ENCODE data around the gene DGKG.

DGKG gene

DNA sequence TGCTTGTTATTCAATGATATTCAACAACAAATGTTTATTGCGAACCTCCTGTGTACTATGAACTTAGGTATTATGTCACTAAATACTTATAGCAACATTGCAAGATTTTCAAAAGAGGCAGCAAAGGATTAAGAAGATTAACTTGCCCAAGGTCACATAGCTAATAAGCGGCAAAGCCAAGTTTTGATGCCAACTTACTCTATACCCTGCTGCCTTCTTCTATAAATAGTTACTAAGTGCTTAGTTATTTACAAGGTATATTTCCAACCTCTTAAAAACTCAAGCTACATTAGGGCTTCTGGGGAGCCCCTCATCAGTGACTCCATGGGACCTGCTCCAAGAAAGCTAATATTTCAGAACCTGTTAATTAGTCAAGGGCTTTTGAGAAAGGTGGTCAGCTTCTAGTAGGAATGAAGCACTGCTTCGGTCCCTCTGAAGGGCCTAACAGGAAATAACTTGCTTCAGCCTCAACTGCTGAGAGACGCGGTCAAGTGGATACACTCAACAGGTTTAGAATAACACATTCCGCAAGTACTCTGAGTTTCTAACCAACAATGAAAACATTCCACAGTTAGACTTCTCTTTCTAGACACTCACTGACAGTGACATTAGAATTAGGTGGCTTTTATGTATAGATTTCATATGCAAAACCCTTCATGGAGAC, 125.5 kb downstream of the DGKG start:
- DNase-seq, result no peak

DNA sequence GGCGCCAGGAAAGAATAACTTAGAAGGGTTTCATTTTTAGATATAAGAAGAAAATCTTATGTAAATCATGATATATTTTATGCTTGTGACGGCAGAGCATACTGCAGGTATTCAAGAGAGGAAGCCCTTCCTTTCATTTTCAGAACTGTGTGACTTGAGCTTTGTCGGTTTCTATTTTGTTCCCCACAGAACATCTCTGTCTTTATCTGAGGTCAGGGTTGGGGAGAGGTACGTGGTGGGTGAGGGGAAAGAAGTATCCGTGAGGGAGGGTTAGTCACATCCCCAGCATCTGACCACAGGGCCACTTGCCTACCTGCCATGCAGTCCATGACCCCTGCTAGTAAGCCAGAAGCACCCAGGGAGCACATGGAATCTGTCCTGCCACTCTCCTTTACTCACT, 126.5 kb downstream of the DGKG start:
- no peak for DNase-seq

GRCh38 chr3:186234152-186234551, 127.9 kb downstream of the DGKG start:
- DNase-seq, result no peak

- no peak for DNase-seq
These were observed 135.6 kb downstream of the DGKG start for GRCh38 chr3:186226482-186226881.

GRCh38 chr3:186225603-186226002, 136.4 kb downstream of the DGKG start:
- DNase-seq, result no peak

- no peak for DNase-seq
These were observed 137.9 kb downstream of the DGKG start for GRCh38 chr3:186224041-186224610.

GRCh38 chr3:186223476-186223875, 138.6 kb downstream of the DGKG start:
- DNase-seq, result no peak

DNA sequence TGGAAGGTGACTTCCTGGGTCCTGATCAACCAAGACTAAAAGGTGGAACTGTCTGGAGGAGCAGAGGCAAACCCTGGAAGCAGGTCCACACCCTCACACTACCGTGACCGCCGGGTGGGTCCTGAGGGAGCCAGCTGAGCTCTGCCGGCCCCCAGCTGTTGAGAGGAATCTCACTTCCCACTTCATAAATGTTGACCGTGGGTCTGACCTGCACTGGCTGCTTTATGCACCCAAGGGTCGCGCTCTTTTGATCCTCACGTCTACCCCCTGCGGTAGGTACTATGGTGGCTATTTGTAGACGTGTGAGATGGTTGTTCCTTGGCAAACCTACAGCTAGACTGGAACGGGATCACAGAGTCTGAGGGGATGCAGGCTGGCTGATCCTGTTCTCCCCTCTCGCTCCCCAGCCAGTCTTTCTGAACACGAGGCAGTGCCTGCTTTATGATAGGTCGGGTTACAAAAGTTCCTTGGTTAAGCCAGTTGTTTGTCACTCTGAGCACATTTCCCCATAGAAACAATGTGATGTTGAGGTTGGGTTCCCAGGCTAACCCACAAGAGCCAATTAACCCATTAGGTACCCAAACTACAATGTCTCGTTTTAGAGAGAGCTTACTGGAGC, 140.2 kb downstream of the DGKG start:
- no peak for DNase-seq

GRCh38 chr3:186220911-186221645, 141.0 kb downstream of the DGKG start:
- DNase-seq, result no peak

GRCh38 chr3:186220365-186220764, 141.7 kb downstream of the DGKG start:
- DNase-seq, result no peak

- no peak for DNase-seq
These were observed 142.8 kb downstream of the DGKG start for GRCh38 chr3:186219211-186219638.

DNA sequence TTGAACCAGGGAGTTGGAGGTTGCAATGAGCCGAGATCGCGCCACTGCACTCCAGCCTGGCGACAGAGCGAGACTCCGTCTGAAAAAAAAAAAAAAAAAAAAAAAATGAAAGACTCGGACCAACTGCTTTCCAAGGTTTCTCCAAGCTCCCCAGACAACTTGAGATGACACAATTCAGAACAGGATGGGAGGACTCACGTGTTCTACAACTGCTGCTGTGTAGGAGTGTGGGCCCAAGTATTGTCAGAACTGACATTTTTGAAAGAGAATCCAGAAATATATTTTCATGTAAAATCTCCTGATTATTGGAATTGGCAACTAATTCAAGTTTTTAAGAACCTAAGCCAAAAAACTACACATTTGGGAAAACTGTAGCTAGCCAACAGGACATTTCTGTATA, 143.6 kb downstream of the DGKG start:
- no peak for DNase-seq

- no peak for DNase-seq
These were observed 144.2 kb downstream of the DGKG start for GRCh38 chr3:186217820-186218164.

- no peak for DNase-seq
These were observed 144.9 kb downstream of the DGKG start for GRCh38 chr3:186216900-186217819.

DNA sequence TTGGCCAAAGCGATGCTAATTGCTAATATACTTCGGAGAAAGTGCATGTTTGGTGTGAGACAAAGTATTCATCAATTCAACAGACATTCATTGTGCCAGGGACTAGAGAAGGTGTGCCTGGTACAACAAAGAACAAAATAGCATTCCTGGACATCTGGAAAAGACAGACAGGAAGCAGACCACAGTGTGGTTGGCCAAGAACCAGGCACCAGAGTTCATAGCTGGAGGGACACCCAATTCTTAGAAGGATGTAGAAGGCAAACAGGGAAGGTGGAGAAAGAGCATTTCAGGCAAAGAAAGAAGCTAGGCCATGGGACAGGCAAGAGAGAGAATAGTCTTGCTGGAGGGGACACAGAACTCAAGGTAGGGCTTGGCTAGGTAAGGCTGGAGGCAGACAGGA, 147.4 kb downstream of the DGKG start:
- no peak for DNase-seq

DNA sequence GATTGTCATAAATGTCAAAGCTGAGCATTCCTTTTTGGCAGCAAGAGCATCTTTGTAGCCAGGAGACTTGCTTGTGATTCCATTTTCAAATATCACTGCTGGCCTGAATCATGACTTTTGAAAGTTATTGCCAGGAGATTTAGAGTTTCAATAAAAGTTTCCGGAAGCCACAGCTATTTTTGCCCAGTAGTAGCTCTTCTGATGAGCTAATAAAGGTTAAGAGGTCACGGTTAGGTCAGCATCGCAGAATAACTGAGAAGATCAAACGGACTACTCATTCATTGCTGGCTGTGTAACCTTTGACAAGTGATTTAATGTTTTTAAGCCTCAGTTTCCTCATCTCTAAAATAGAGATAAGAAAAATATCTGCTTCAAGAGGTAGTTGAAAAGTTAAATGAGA, 148.1 kb downstream of the DGKG start:
- DNase-seq, result no peak

DNA sequence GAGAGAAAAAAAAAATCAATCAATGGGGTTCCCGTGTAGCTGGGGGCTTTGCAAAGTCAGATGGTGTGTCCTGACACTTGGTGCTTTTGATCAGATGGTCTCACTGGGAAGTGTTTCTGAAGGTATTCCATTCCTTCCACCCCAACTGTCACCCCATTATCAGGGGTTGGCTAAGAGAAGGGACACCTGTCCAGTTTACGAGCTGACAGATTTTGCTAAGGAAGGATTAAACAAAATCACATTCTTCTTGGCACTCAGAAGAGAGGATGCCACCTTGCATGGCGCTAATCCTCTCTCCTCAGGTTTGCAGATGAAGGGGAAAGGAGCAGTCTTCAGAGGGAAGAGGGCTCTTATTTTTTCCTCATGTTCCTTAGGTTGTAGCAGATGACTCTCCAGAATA, 149.4 kb downstream of the DGKG start:
- DNase-seq, result no peak

- no peak for DNase-seq
These were observed 151.1 kb downstream of the DGKG start for GRCh38 chr3:186210852-186211500.

DNA sequence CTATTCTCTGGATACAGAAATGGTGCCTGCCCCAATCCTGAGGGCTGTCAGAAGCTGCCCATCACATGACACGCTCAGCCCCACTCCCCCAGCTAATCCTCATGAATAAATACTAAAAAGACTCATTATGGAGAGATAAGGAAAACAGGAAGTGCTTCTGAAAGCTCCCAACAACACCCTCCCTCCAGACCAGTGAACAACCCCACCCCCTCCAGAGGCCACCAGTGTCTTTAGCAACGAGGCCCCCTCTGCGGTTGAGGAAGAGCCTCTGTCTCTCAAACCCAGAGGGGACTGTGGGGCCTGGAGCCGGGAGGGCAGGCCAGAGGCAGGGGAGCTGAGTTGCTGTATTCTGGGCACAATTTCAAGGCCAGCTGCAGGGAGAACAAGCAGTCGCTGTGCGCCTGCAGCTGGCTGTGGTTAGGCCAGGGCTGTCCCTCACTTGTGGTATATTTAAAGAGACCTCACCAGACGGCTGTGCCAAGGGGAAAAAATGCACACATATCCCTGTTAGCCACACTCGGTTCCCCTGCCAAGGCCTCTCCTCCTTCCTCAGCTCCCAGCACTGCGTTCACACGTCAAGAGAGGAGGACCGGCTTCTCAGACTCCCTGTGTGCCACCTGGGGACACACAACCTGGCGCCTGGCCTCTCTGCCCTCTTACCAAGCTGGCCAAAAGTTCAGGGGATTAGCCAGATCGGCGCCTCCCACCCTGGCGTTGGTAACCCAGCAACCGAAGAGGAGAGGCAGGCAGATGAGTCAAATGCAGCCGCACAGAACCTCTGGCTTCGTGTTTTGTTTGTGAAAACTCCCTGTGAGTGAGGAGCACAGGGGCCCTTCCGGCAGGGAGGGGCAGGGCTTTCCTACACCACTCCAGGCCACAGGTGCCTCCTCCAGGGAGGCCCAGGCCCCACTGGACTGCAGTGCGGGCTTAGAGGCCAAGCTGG, 152.0 kb downstream of the DGKG start:
- DNase-seq, result peak; percentile 54

GRCh38 chr3:186208296-186208989, 153.6 kb downstream of the DGKG start:
- DNase-seq, result no peak

Data from GOT3 (cell line).